ENCODE measurements around the gene TYK2. TPM values are rescaled to one million over a fixed set of nuclear protein-coding genes. Genes with fewer than 3 reads are reported as not detected.

The TYK2 gene
- total and polyA plus RNA-seq, 2 of the 13 experiments (the other 11 are each of a cell fraction or from before 2014, with no cell fraction given), result 38.8 to 60.1 TPM

- WGBS (ENCODE audit: low lambda C conversion rate), result 68% methylated on average over 5 of the region's 5 CpGs
- CTCF ChIA-PET (ENCODE audit: low intra/inter-chr PET ratio, low total read pairs), result no interaction called here
Observed at GRCh38 chr19:10339977-10340376, 40.4 kb downstream of the TYK2 start.

GRCh38 chr19:10339380-10339960 is 40.9 kb downstream of the TYK2 start, which contains the start of gene ICAM3:
Gene ICAM3, minus strand, starts transcription at chr19:10339624. Its CDS starts 10 bp downstream, at chr19:10339614.
- Histone ChIP-seq H2AFZ (ENCODE audit: low read length) (no peak within 1 kb of the TSS), H3K4me3 (replicated peaks in 1 of 3; ENCODE audit: insufficient read depth in 1 of 3, low read depth in 2 of 3, low read length in 3 of 3) (no peak within 1 kb of the TSS; a peak in 1 of 6 replicates), H3K9me3 (ENCODE audit: low read length) (no peaks in the 10 kb centered on the region), H3K27ac (ENCODE audit: extremely low read length, insufficient read depth, low read length) (no peak within 1 kb of the TSS), H3K4me1 (ENCODE audit: insufficient read depth, low read length) (peaks cover 65% of the 10 kb centered on the region), H3K36me3 (replicated peaks in 1 of 2; ENCODE audit: control insufficient read depth in 1 of 2, insufficient read depth in 2 of 2, low read length in 2 of 2) (no peaks in the 10 kb centered on the region), H3K27me3 (ENCODE audit: control insufficient read depth in 1 of 2, insufficient read depth in 2 of 2, low read length in 2 of 2) (peaks cover 1 to 3% of the 10 kb centered on the region in 2 experiments; a peak in 3 of 5 replicates), H3K4me2 (ENCODE audit: low read depth, low read length) (0 out of 2 replicates have a peak within 1 kb of the TSS, but pooled peaks have one; percentile 18), H3K79me2 (ENCODE audit: insufficient read depth, low read length) (no peaks in the 10 kb centered on the region), H3K9ac (ENCODE audit: insufficient read depth, low read depth, low read length) (no peak within 1 kb of the TSS), H4K20me1 (ENCODE audit: insufficient read depth, low read length) (no peaks in the 10 kb centered on the region)
- intact Hi-C loops (cut with micrococcal nuclease; ENCODE audit: unreplicated experiment) (loop anchor here (5.0 kb wide), 1 partner anchor 48 kb away; no protein-coding TSS in a partner anchor), in situ Hi-C loops (cut with HindIII; ENCODE audit: extremely low pct_ligation_motif_present, low pct_unique_long_range_greater_than_20kb) (loop anchor here (5.0 kb wide), 1 partner anchor 43 kb away; the partner anchor contains the start of gene TYK2)
- no peak for FAIRE-seq
- no TSS peak for BruUV-seq (replicated peaks)
- 58% methylated on average over 13 of the region's 14 CpGs for WGBS (ENCODE audit: low lambda C conversion rate)
- ChIA-PET POLR2A (no interaction called here), CTCF (ENCODE audit: low intra/inter-chr PET ratio, low total read pairs) (no interaction called here)
- no peak for TF ChIP-seq ZNF510 (CRISPR knock-in tag; IDR thresholded peaks at IDR 0.05; ENCODE audit: low read depth)
- ATAC-seq, result no peak
- DNase-seq (ENCODE audit: low spot score), result no peak

More at GRCh38 chr19:10339977-10340376, 40.4 kb downstream of the TYK2 start:
- no peak for DNase-seq (ENCODE audit: low spot score)
- Histone ChIP-seq H4K20me1 (ENCODE audit: insufficient read depth, low read length) (no peaks in the 10 kb centered on the region), H3K79me2 (ENCODE audit: insufficient read depth, low read length) (no peaks in the 10 kb centered on the region), H3K36me3 (replicated peaks in 1 of 2; ENCODE audit: control insufficient read depth in 1 of 2, insufficient read depth in 2 of 2, low read length in 2 of 2) (no peaks in the 10 kb centered on the region), H3K9ac (ENCODE audit: insufficient read depth, low read depth, low read length) (no peak overlapping the region), H3K4me2 (ENCODE audit: low read depth, low read length) (no peak overlapping the region), H3K27me3 (ENCODE audit: control insufficient read depth in 1 of 2, insufficient read depth in 2 of 2, low read length in 2 of 2) (peaks cover 1 to 3% of the 10 kb centered on the region in 2 experiments; a peak in 2 of 5 replicates), H3K27ac (ENCODE audit: extremely low read length, insufficient read depth, low read length) (no peak overlapping the region), H3K9me3 (ENCODE audit: low read length) (no peaks in the 10 kb centered on the region), H2AFZ (ENCODE audit: low read length) (no peak overlapping the region), H3K4me3 (replicated peaks in 1 of 3; ENCODE audit: insufficient read depth in 1 of 3, low read depth in 2 of 3, low read length in 3 of 3) (no peak overlapping the region), H3K4me1 (ENCODE audit: insufficient read depth, low read length) (peaks cover 65% of the 10 kb centered on the region)
- peak; percentile 44; the same call in 1 of the 2 replicates for TF ChIP-seq ZNF121 (CRISPR knock-in tag; IDR thresholded peaks at IDR 0.05)
- TF ChIP-seq NFKBIZ (CRISPR knock-in tag; IDR thresholded peaks at IDR 0.05), result no peak
- TF ChIP-seq E2F5 (CRISPR knock-in tag; conservative IDR thresholded peaks at IDR 0.05), result no peak
- no peak for TF ChIP-seq JARID2 (CRISPR knock-in tag; IDR thresholded peaks at IDR 0.05; ENCODE audit: insufficient replicate concordance)
- in situ Hi-C loops (cut with HindIII; ENCODE audit: extremely low pct_ligation_motif_present, low pct_unique_long_range_greater_than_20kb), result loop anchor here (5.0 kb wide), 1 partner anchor 42 kb away; the partner anchor contains the start of gene TYK2
- intact Hi-C loops (cut with micrococcal nuclease; ENCODE audit: unreplicated experiment), result loop anchor here (5.0 kb wide), 1 partner anchor 47 kb away; no protein-coding TSS in a partner anchor
- no TSS peak for BruUV-seq (replicated peaks)
- POLR2A ChIA-PET, result no interaction called here
- FAIRE-seq, result no peak
- no peak for ATAC-seq
